ENCODE results near the gene SLC66A2.

GRCh38 chr18:79924814-79925731, 26.4 kb downstream of the SLC66A2 start:
- TF ChIP-seq ZFP3 (CRISPR knock-in tag; IDR thresholded peaks at IDR 0.05) = no peak
- no peak for TF ChIP-seq ZC3H10 (CRISPR knock-in tag; IDR thresholded peaks at IDR 0.05)
- TF ChIP-seq ISL1 (CRISPR knock-in tag; IDR thresholded peaks at IDR 0.05) = no peak
- TF ChIP-seq ZFP30 (CRISPR knock-in tag; IDR thresholded peaks at IDR 0.05) = no peak
- no peak for TF ChIP-seq GLIS3 (CRISPR knock-in tag; IDR thresholded peaks at IDR 0.05)
- TF ChIP-seq ZNF565 (CRISPR knock-in tag; conservative IDR thresholded peaks at IDR 0.05; ENCODE audit: low read depth) = no peak

All from SK-N-SH treated with all-trans-retinoic acid at 6 μM for 48 hours (cell line).